ENCODE results near the gene EIPR1.

DNA sequence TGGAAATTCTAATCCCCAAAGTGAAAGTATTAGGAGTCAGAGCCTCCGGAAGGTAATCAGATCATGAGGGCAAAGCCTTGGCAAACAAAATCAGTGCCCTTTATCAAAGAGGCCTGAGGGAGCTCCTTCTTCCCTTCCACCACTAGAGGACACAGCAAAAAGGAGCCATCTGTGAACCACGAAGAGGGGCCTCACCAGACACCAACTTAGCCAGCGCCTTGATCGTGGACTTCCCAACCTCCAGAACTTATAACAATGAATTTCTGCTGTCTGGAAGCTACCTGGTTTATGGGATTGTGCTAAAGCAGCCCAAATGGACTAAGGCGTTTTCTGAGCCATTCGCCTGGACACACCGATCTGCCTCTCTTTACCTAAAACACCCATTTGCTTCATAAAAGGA is 133.1 kb downstream of the EIPR1 start:
- TF ChIP-seq POLR2AphosphoS5 (IDR thresholded peaks at IDR 0.05) (no peak), CTCF (IDR thresholded peaks at IDR 0.05) (no peak)

Measured in esophagus muscularis mucosa (tissue), 3 donors.